Measurements from ENCODE around the gene LAMA1. TPM values are rescaled to one million over a fixed set of nuclear protein-coding genes. Genes with fewer than 3 reads are reported as not detected.

The LAMA1 gene
- total RNA-seq, 1 donor from 2014 or later = not detected

- intact Hi-C loops (cut with micrococcal nuclease) = no loop called here
Observed at GRCh38 chr18:6994056-6994770, 123.4 kb downstream of the LAMA1 start.

DNA sequence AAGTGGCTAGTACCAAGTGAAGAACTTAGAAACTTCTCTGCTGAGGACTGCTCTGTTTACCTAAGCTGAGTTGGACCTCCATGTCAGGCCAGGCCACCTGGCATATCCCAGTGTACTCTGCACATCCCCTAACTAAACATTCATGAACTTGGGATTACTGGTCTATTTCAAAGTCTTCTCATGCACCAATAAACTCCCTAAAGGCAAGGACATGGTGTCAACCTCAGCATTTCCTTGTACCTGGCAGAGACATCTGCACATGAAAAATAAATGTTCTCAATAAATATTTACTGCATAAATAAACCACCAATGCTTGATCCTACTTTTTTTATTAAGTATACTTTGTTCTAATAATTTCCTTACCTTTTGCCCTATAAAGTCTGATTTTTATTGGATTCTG lies 124.8 kb downstream of the LAMA1 start:
- intact Hi-C loops (cut with micrococcal nuclease) = no loop called here

DNA sequence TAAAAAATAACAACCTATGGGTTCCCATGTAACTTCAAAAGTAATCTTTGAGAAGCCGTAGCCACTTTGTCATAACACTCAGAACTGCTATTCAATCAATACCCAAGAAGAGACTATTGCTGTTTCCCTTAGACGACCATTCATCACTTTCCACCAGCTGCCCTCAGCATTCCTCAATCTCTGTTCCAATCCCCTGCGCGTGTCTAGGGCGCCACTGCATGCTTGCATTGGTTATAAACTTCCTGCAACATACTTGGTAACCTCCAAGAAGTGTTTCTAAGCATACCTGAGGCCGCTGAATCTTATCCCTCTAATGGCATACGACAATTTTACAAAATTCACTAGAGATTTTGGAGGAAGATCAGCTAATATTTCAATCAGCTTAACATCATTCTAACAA lies 134.2 kb downstream of the LAMA1 start:
- intact Hi-C loops (cut with micrococcal nuclease) = no loop called here

GRCh38 chr18:6982398-6982797 lies 135.2 kb downstream of the LAMA1 start:
- intact Hi-C loops (cut with micrococcal nuclease) = no loop called here

DNA sequence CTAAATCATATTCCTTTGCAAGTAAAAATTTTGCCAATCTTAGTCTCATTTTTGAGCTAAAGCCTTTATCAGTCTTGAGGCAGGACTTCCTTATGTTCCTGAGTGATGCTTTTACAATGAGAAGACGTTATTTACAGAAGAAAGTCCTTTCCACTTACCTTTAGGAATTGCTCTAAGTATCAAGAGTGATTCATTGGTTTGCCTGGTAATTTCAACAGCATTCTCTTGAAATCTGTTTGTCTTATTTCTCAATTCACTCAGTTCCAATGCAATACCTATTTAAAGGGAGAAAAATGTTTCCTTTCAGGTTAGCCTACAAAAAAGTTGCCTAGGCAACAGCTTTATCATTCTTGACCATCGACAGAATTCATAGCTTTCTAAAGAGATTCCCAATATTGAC lies 137.2 kb downstream of the LAMA1 start:
- intact Hi-C loops (cut with micrococcal nuclease) = no loop called here

DNA sequence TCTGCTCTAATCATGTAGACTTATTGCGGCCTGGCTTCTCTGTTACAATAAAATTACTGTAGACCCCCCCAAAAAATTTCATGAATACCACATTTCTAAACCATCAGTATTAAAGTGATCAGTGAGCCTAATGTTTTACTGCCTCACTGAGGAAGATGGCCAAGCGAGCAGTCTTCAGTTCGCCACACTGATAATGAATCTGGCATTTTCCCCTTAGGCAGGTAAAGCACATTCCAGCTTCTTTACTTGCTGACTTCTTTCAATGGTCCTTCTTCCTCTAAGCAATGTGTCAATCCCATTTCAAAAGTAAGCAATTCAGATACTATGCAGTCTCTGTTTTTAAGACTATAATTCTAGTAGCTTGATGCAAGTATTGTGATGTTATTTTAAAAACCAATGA lies 137.6 kb downstream of the LAMA1 start:
- intact Hi-C loops (cut with micrococcal nuclease) = no loop called here

GRCh38 chr18:6976935-6977334 lies 140.7 kb downstream of the LAMA1 start:
- intact Hi-C loops (cut with micrococcal nuclease) = no loop called here

DNA sequence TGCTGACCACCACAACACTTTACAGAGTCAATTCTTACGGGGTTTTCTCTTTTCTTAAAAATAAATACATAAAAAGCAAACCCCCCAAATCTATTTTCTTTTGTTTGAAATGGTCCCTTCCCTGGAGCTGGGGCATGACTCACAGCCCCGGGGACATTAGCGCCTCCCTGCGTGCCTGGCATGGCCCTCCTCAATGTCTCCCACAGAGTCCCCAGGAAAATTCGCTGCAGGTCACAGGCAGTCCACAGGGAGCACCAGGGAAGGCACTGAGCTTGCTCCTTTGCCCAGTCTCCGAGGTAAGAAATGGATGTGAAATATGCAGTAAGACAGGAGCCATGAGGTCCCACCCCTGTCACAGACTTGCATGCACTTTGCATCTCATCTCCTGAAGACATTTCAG lies 142.5 kb downstream of the LAMA1 start:
- intact Hi-C loops (cut with micrococcal nuclease) = no loop called here

DNA sequence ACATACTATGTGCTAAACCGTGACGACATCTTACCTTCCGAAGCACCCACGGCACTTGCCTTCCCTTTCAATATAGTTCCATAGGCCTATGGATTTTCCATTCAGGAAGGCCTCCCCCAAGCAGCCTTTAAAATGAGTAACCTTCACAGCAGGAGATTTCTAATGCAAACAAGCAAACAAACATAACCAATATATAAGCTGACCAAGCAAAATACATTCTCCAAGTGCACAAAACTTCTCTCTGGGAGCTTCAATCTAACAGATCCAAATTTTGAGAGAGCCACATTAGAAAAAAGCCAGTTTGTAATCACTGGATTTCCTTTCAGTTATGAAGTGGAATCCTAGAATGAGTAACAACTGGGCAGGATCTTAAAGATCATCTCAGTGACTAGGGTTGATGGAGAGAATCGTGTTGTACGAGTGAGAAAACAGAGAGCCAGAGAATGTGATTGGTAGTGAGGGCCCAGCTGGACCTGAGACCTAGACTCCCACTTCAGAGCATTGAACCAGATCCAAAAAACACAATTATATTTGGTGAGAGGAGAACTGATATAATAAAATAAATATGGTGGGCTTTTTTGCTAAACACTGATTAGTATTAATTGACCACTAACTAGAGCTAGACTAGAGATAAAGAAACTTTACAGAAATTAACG lies 145.6 kb downstream of the LAMA1 start:
- intact Hi-C loops (cut with micrococcal nuclease) = no loop called here

- intact Hi-C loops (cut with micrococcal nuclease) = no loop called here
Observed at GRCh38 chr18:6963452-6964097, 154.0 kb downstream of the LAMA1 start.

GRCh38 chr18:6962571-6963451 lies 154.8 kb downstream of the LAMA1 start:
- intact Hi-C loops (cut with micrococcal nuclease) = no loop called here

DNA sequence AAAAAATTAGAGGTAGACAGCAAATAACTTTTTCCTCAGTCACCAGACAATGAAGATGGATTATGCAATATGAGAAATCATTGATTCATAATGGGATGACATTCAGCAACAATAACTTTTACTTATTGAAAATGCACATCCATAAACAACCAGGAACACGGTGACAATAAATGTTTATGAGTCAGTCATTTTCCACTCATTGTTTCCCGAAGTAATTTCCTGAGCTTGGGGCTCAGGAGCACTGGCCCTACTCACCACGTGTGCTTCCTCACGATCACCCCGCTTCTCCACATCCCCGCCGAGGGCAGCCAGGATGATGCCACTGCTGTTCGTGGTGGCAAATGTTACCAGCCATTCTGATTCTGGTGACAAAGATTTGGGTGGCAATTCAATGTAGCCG lies 156.3 kb downstream of the LAMA1 start:
- intact Hi-C loops (cut with micrococcal nuclease) = no loop called here

- intact Hi-C loops (cut with micrococcal nuclease) = no loop called here
Observed at GRCh38 chr18:6960656-6961055, 156.9 kb downstream of the LAMA1 start.

DNA sequence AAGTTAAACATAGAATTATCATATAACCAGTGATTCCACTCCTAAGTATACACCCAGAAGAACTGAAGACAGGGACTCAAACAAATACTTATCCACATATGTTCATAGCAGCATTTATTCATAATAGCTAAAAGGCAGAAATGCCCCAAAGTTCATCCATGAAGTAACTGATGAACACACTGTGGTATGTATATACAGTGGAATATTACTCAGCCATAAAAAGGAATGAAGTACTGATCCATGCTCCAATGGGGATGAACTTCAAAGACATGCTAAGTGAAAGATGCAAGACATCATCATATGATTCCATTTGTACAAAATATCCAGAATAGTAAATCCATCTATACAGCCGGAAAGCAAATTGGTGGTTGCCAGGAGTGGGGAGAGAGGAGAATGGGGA lies 157.5 kb downstream of the LAMA1 start:
- intact Hi-C loops (cut with micrococcal nuclease) = no loop called here

DNA sequence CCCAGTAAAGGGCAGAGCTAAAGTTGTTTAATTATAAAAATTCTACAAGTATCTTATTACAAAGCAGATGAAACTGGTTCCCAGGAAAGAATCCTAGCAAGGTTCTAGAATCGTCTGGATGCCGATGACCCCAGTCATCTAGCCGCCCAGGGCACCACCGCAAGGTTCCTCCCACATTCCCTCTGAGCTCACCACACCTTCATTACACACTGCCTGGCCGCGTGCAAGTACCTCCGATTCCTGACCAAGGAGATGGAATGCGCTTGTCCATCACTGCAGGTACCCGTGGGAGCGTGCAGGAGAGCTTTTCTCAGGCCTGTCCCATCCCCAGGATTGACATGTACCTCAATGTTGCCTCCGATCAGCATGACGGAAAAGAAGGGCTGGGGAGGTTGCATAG lies 158.5 kb downstream of the LAMA1 start:
- intact Hi-C loops (cut with micrococcal nuclease) = no loop called here

DNA sequence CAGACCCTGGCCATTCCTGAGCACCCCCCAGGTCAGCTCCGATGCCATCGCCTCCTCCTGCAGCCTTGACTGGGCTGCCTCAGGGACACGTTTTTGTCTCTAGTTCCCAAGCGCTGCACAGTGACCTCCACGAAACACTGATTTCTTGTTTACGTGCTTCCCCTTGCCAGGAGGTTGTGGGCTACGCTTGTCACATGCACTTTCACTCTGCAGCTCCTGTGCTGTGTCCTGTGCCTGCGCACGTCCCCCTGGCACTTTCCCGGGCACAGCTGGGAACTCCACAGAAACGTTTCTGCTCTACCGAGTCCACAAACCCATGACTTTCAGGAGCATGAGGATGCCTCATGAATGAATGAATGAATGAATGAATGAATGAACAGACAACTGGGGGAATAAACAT lies 160.6 kb downstream of the LAMA1 start:
- intact Hi-C loops (cut with micrococcal nuclease) = no loop called here

DNA sequence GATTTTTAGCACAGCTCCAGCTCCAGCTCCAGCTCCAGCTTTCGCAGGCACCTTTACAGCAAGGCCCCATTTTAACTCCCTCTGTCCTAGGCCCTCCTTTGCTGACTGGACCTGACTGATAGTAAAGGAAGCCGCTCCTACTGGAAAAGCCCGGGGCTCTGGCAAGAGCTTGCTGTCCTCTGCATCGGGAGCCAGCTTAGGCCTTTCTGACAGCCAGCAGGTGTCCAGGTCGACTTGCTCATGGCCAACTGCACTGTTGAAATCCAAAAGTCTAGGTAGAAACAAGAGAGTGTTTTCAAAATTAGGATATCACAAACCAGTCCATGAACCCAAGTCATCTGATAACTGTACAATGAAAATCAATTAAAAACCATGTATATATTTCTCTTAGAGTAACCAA lies 161.1 kb downstream of the LAMA1 start:
- intact Hi-C loops (cut with micrococcal nuclease) = no loop called here

- intact Hi-C loops (cut with micrococcal nuclease) = no loop called here
Observed at GRCh38 chr18:6955304-6955703, 162.3 kb downstream of the LAMA1 start.

- intact Hi-C loops (cut with micrococcal nuclease) = no loop called here
Observed at GRCh38 chr18:6954501-6954900, 163.1 kb downstream of the LAMA1 start.

DNA sequence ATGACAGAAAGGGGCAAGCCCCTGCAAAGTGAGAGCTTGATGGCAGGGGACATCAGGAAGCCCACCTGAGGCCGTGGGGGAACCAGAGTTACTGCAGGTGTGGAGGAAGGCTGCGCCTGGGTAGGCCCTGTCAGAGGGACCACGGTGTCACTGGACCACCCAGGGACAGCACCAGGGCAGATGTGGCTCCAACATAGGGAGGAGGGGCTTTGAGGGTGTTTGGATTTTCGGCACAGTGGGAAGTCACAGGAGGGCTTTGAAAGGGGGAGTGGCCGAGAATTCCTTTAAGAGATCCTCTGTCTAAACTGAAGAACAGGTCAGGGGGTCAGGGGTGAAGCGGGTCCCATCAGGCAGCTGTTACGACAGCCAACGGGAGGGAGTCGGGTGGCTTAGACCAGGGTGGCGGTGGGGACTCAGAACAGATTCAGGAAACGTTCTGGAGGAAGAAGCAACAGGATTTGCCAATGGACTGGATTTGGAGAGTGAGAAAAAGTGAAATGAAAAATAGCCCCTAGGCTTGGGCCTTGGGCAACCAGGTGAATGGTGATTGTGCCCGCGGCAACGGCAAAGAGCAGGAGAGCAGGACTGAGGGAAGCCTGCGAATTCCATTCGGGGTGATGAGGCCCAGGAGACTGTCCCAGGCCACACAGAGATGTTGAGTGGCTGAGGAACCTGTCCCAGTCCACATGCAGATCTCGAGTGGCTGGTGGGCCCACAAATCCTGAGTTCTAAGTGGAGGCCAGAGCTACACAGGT lies 166.1 kb downstream of the LAMA1 start:
- intact Hi-C loops (cut with micrococcal nuclease) = loop anchor here (1.0 kb wide), 1 partner anchor 29 kb away; no protein-coding TSS in a partner anchor

- intact Hi-C loops (cut with micrococcal nuclease) = loop anchor here (1.0 kb wide), 1 partner anchor 28 kb away; no protein-coding TSS in a partner anchor
Observed at GRCh38 chr18:6950641-6951040, 167.0 kb downstream of the LAMA1 start.

All from T-helper 1 cell treated with Interleukin-12 subunit alpha and Interleukin-12 subunit beta and Interleukin-4 antibody, amounts not matched to agents 30 ng/mL and 1 ng/mL, for 36 hours (primary cell).